K562 (cell line): ENCODE results near the gene NAIF1.

Experiments
- CHD4 ChIP-seq: fragments of 200-600 bp; sonication (generic); IDR thresholded peaks from 3 replicates; pipeline ENCODE4 v1.6.1; 2012; ENCODE audit warnings: low read depth, mild to moderate bottlenecking, mixed read lengths, low read length, inconsistent platforms; ENCODE audit not compliant: insufficient read depth, insufficient replicate concordance, poor library complexity, severe bottlenecking
- JUND ChIP-seq, 2 experiments: IDR thresholded peaks; 2 replicates in 1 of 2; 3 replicates in 1 of 2; pipeline ENCODE4 v1.6.1; 2011; ENCODE audit warnings: borderline replicate concordance in 2 of 2, low read depth in 2 of 2, low read length in 2 of 2, improper control_type of control experiment in 1 of 2, missing biosample characterization in 1 of 2, missing genetic modification characterization in 1 of 2, missing genetic modification reagents in 1 of 2
- ZBTB1 ChIP-seq: sonication (generic); formaldehyde crosslinking; IDR thresholded peaks from 2 replicates; pipeline ENCODE4 v1.8.1; 2023; ENCODE audit warnings: missing genetic modification reagents, low read depth, mild to moderate bottlenecking, borderline replicate concordance

GRCh38 chr9:128068386-128069205 lies 1.5 kb upstream of the NAIF1 start:
- TF ChIP-seq JUND (IDR thresholded peaks at IDR 0.05; ENCODE audit: borderline replicate concordance, low read depth, low read length): no peak
- TF ChIP-seq JUND (tag; IDR thresholded peaks at IDR 0.05; ENCODE audit: borderline replicate concordance, low read depth, low read length): no peak
- no peak for TF ChIP-seq CHD4
- TF ChIP-seq ZBTB1: no peak; the same call in 1 of the 2 replicates
